ENCODE measurements around the gene HSPA12A.

GRCh38 chr10:116713846-116714245, 28.5 kb downstream of the HSPA12A start:
- no peak for TF ChIP-seq CTCF (IDR thresholded peaks at IDR 0.05)
- no peak for TF ChIP-seq POLR2A (IDR thresholded peaks at IDR 0.05)
- TF ChIP-seq EP300 (IDR thresholded peaks at IDR 0.05) = no peak
